ENCODE data around the gene TP53RK. TPM values are rescaled to one million over a fixed set of nuclear protein-coding genes. Genes with fewer than 3 reads are reported as not detected.

Gene TP53RK
- total and polyA plus RNA-seq, 2 of the 13 experiments (the other 11 are each of a cell fraction or from before 2014, with no cell fraction given): 12.9 to 25.5 TPM

GRCh38 chr20:46665602-46666001 lies 23.6 kb downstream of the TP53RK start (continued):
- TF ChIP-seq KAT8 (CRISPR knock-in tag; IDR thresholded peaks at IDR 0.05): no peak
- TF ChIP-seq ZNF639 (CRISPR knock-in tag; conservative IDR thresholded peaks at IDR 0.05): no peak
- TF ChIP-seq ZNF280D (CRISPR knock-in tag; IDR thresholded peaks at IDR 0.05): no peak
- TF ChIP-seq TEAD2 (CRISPR knock-in tag; IDR thresholded peaks at IDR 0.05): no peak
- TF ChIP-seq SKIL (CRISPR knock-in tag; IDR thresholded peaks at IDR 0.05; ENCODE audit: borderline replicate concordance): peak; percentile 51; the same call in 1 of the 2 replicates
- TF ChIP-seq ZNF562 (CRISPR knock-in tag; IDR thresholded peaks at IDR 0.05; ENCODE audit: borderline replicate concordance): no peak
- TF ChIP-seq SAFB2 (CRISPR knock-in tag; IDR thresholded peaks at IDR 0.05; ENCODE audit: borderline replicate concordance, low read depth): no peak
- TF ChIP-seq SATB2 (CRISPR knock-in tag; IDR thresholded peaks at IDR 0.05): no peak
- no peak for TF ChIP-seq RBM22 (optimal IDR thresholded peaks at IDR 0.05; ENCODE audit: low read length)
- TF ChIP-seq ZNF780A (CRISPR knock-in tag; IDR thresholded peaks at IDR 0.05): no peak
- TF ChIP-seq CCAR2 (optimal IDR thresholded peaks at IDR 0.05; ENCODE audit: low read depth, low read length): no peak
- TF ChIP-seq ZNF737 (CRISPR knock-in tag; IDR thresholded peaks at IDR 0.05; ENCODE audit: borderline replicate concordance): no peak
- no peak for TF ChIP-seq ZBTB40 (IDR thresholded peaks at IDR 0.05)
- TF ChIP-seq ZBTB40 (CRISPR knock-in tag; IDR thresholded peaks at IDR 0.05): no peak
- TF ChIP-seq FIP1L1 (IDR thresholded peaks at IDR 0.05; ENCODE audit: borderline replicate concordance, insufficient read depth, low read depth, low read length): no peak

Measured in HepG2 (cell line).